IPS DF 19.7 (cell line): ENCODE data around the gene TSPAN3.

Source experiments
- DNase-seq: peaks from one replicate; pipeline ENCODE4 v3.0.0-alpha.2; 2013; ENCODE audit warnings: low read depth, low spot score

TSPAN3 gene

GRCh38 chr15:77033729-77034671, 36.9 kb downstream of the TSPAN3 start:
- no peak for DNase-seq

DNA sequence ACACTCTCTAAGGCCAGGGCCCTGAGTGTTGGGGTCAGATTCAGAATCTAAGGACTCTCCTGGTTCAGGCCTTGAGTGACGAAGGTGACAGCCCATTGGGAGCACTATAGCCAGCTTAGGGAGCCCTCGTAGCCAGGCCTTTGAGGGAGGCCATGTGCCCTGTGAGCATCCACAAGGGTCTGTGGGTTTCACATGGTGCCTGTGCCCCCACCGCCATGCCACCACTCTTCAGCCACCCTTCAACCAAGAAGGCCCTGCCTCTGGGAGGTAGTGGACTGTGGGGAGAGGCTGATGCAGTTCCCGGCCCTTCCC, 37.5 kb downstream of the TSPAN3 start:
- DNase-seq = no peak

- DNase-seq = no peak
Observed at GRCh38 chr15:77032647-77033416, 38.1 kb downstream of the TSPAN3 start.

- no peak for DNase-seq
Observed at GRCh38 chr15:77032052-77032646, 38.8 kb downstream of the TSPAN3 start.

DNA sequence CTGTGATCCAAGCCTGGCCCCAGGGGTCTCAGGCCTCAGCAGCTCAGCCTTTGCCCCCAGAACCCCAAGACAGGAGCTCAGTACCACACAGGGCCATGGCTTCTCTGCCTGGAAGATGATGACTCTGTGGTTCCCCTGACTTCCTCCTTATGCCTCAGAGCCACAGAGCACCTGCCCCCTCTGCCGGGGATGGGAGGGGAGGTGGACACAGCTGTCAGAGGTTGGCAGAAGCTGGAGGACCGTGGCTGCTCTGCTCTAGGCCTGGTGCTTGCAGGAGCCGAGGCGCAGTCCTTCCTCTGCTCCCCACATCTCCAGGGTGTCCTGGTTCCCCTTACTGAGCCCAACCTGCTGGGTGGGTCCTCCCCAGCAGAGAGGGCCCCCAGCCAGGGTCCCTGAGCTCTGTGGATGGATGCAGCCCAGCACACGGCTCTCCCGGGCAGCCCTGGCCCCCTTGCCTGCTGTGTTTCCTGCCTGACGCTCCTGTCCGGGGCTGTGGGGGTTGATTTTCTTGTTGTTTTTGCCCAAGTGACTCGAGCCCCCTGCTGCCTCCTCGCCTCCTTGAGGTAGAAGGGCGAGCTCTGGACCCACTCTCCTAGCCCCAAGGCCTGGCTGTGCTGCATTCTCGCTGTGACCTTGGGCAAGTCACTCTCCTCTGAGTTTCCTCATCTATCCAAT, 39.4 kb downstream of the TSPAN3 start:
- DNase-seq = no peak

- no peak for DNase-seq
Observed at GRCh38 chr15:77030928-77031375, 40.0 kb downstream of the TSPAN3 start.

DNA sequence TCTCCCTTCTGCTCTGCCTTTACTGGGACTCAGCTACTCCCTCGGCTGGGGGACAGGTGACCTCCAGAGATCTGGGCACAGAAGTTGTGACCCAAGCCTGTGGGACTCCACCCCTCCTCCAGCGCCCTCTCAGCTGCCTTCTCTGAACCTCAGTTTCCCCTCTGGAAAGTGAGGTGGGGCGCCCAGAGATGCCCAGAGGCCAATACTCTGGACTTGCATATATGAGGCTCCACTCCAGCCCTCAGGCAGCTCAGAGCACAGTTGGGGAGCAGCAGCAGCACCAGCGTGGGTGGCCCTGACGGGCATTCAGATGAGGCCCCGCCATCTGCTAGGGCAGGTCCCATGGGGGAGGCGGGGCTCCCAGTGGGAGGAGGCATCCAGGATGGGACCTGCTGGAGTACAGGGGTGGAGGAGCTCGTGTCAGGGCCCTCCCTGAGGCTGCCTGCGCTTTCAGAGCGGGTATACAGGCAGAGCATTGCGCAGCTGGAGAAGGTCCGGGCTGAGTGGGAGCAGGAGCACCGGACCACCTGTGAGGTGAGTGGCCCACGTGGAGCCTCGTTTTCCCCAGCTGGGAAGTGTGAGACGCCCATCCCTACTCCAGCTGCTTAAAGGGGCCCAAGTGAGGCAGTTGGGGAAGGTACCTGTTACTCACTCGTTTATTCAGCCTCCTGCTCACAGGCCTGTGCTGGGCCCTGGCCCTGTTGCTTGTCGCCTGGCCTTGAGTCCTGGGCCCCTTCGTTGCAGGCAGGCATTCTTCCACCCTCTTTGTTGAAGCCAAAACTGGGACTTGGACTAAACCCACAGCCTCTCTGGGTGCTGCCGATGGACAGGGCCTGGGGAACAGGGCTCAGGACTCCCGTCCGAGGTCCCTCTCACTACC, 40.6 kb downstream of the TSPAN3 start:
- DNase-seq = no peak

GRCh38 chr15:77029166-77030047, 41.5 kb downstream of the TSPAN3 start:
- DNase-seq = no peak

DNA sequence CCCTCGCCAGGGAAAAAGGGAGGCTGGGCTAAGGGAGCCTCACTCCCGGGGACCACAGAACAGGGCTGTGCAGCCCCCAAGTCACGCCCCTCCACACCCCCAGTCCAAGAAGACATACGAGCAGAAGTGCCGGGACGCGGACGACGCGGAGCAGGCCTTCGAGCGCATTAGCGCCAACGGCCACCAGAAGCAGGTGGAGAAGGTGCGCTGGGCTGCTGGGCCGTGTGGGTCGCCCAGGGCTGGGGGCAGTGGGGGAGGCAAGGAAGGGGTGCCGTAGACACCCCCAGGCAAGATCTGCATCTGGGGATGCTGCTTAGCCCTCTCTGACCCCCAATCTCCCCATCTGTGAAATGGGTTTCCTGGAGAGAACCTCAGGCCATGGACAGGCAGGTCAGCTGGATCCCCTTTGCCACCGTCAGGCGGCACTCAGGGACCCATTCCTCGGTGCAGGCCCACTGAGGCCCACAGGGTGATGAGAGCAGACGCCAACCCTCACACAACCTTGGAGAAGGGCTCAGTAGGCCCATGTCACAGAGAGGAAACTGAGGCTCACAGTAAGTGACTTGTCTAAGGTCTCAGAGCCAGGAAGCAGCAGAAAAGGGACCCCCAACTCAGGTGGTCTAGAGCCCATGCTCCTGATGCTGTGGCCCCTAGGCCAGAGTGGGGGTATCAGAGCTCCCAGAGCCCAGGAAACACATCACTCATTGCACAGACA, 42.3 kb downstream of the TSPAN3 start:
- DNase-seq = no peak

GRCh38 chr15:77027697-77028450, 43.0 kb downstream of the TSPAN3 start:
- no peak for DNase-seq

DNA sequence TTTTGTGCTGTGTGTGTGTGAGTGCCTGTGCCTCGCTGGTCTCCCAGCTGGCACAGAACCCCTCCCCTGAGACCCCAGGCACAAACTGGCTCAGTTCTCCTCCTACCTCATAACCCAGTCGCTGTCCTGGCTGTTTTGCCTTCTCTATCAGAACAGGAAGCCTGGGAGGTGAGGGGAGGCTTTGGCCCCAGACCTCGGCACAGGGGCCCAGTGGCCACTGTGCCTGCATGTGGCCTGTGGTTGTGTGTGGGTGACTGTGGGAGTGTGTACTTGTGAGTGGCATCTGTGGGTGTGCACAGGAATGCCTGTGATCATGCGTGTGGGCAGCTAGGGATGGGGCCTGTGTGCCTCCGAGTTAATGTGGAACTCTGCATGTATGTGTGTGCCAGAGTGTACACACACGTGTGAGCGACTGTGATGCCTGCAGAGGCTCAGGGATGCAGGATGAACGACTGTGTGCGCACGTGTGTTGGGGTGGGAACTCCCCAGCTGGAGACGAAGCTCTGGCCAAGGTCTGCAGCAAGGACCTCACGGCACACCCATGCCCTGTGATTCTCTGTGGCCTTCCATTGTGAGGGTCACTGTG, 43.7 kb downstream of the TSPAN3 start:
- no peak for DNase-seq

GRCh38 chr15:77026501-77027110, 44.3 kb downstream of the TSPAN3 start:
- DNase-seq = no peak

GRCh38 chr15:77025941-77026411, 44.9 kb downstream of the TSPAN3 start:
- DNase-seq = no peak

DNA sequence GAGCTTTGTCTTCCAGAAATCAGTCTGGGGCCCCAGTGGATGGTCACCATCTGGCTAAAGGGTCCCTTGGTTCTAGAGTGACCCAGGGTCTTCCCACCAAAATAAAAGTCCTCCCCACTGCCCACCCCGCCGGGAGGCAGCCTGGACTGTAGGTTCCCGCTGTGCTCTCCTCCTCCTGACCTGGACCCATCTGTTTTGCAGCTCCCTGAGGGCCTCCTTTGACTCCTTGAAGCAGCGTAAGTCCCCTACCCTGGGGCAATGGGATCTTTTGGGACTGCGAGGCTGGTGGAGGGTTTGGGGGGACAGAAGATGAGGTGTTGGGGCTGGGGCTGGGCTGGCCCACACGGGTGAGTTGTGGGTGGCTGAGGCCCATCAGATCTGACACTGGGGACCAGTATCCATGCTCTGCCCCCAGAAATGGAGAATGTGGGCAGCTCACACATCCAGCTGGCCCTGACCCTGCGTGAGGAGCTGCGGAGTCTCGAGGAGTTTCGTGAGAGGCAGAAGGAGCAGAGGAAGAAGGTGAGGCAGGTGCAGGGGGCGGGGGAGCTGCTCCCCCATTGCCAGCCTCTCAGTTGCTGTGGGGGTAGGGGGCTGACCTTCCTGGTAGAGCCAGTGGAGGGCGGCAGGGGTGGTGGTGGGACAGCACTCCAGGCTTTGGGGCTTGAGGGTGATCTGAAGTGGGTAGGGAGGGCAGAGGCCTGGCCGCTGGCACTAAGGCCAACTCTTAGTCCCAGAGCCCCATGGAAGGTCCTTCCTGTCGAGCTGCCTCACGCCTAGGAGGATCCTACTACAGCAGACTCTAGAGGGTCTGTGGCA, 45.6 kb downstream of the TSPAN3 start:
- DNase-seq = no peak

DNA sequence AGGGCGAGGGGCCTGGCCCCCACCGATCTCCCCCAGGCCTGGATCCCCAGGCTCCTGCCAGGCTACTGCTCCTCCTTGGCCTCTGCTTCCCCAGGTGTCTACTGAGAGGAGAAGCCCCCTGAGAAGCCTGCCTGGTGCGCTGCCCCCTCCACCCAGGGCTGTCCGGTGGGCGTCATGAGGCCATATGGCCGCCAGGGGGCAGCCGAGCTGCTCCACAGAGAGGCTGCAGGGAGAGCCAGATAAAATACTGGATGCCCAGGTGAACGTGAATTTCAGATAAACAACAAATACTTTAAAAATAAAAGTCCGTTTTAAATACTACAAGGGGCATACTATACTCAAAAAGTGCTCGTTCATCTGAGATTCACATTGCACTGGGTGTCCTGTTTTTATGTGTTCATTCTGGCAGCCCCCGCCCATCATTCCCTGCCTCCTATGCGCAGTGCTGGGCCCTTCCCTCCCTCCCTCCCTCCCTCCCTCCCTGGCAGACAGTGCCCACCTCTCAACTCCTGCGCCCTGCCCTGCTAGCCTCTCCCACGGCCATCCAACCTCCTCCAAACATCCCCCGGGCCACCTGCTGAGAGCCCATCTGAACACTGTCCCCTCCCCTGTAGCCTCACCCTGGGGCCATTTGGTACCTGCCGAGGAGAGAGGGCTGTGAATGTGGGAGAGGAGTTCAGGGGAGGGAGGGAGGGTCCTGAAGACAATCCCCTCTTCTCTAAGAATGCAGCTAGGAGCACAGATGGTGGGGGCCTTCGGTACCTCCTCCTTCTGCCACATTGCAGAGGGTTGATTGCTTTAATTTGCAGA, 46.4 kb downstream of the TSPAN3 start:
- DNase-seq = no peak
